ENCODE results near the gene INSRR. TPM values are rescaled to one million over a fixed set of nuclear protein-coding genes. Genes with fewer than 3 reads are reported as not detected.

Gene INSRR
- total RNA-seq, 1 experiment from 2014 or later: not detected

DNA sequence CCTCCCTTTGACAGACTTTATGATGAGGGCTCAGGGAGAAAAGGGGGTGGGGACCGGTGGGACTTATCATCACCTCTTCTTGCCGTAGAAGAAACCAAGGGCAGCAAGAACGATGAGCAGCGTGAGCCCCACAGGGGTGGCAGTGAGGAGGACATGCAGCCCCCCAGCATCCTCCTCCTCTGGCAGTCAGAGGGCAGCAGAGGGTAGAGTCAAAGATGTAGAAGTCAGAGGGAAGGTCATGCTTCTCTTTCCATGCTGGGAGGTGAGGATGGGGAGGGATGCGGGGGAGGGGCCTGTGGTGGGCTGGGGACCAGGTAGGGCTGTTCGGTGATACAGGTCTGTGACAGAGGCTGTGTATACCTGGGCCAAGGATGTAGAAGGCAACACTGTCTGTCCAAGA lies 14.8 kb downstream of the INSRR start:
- H3K4me3 ChIP-seq: no peak overlapping the region
- no peak for DNase-seq
- H3K36me3 ChIP-seq: no peaks in the 10 kb centered on the region
- no peak overlapping the region for H3K27ac ChIP-seq
- 0 out of 2 replicates have a peak, but pooled peaks cover 3% of the 10 kb centered on the region for H3K4me1 ChIP-seq
- no peaks in the 10 kb centered on the region; the same call in 1 of the 2 replicates for H3K27me3 ChIP-seq
- no peaks in the 10 kb centered on the region for H3K9me3 ChIP-seq (replicated peaks)

GRCh38 chr1:156842618-156843300 lies 16.2 kb downstream of the INSRR start:
- no peaks in the 10 kb centered on the region for H3K9me3 ChIP-seq (replicated peaks)

GRCh38 chr1:156841295-156841855 lies 17.5 kb downstream of the INSRR start:
- Histone ChIP-seq H3K36me3 (no peaks in the 10 kb centered on the region), H3K27ac (no peak overlapping the region), H3K4me1 (no peaks in the 10 kb centered on the region), H3K9me3 (replicated peaks) (no peaks in the 10 kb centered on the region), H3K27me3 (no peaks in the 10 kb centered on the region; the same call in 1 of the 2 replicates), H3K4me3 (no peak overlapping the region)
- DNase-seq: no peak

More at GRCh38 chr1:156842618-156843300, 16.2 kb downstream of the INSRR start:
- no peaks in the 10 kb centered on the region for H3K4me1 ChIP-seq
- DNase-seq: no peak
- no peaks in the 10 kb centered on the region; the same call in 1 of the 2 replicates for H3K27me3 ChIP-seq
- H3K4me3 ChIP-seq: no peak overlapping the region
- H3K27ac ChIP-seq: no peak overlapping the region
- no peaks in the 10 kb centered on the region for H3K36me3 ChIP-seq

- H3K4me3 ChIP-seq: no peak overlapping the region
- H3K27me3 ChIP-seq: no peaks in the 10 kb centered on the region; the same call in 1 of the 2 replicates
- H3K4me1 ChIP-seq: no peaks in the 10 kb centered on the region
- H3K9me3 ChIP-seq (replicated peaks): no peaks in the 10 kb centered on the region
- no peaks in the 10 kb centered on the region for H3K36me3 ChIP-seq
- DNase-seq: no peak
- no peak overlapping the region for H3K27ac ChIP-seq
These were observed 18.0 kb downstream of the INSRR start for GRCh38 chr1:156840898-156841279.

DNA sequence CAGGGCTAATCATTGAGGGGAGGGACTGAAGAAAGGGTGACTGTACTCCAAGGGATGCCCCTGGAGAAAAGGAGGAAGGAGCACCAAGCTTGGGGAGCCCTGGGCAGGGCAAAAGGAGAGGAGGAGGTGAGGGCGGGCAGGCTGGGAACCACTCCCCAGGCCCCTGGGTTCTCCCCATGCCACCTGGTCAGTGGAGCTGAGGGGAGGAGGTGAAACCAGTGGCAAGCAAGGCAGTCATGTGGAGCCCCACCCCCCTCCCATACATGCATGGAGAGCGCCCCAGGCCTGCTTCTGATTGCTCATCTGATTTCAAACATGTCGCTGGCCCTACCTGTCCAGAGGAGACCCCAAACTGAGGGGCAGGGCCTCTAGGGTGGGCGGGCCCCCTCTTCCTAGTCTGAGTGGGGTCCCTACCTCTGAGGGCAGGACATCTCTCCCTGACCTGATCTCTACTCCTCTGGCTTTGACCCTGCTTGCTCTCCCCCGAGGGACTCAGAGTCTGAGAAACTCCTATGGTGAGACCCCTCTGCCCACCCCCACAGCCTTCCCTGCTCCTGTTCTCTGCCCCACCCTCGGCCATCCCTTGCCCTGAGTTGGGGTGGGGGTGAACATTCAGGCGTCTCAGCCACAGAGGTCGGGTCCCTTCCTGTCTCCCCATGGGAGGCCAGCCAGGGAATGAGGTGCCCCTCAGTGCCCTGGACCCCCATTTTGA lies 18.6 kb downstream of the INSRR start:
- Histone ChIP-seq H3K27me3 (no peaks in the 10 kb centered on the region; the same call in 1 of the 2 replicates), H3K36me3 (no peaks in the 10 kb centered on the region), H3K4me1 (no peaks in the 10 kb centered on the region), H3K9me3 (replicated peaks) (no peaks in the 10 kb centered on the region), H3K27ac (no peak overlapping the region), H3K4me3 (no peak overlapping the region)
- no peak for DNase-seq

DNA sequence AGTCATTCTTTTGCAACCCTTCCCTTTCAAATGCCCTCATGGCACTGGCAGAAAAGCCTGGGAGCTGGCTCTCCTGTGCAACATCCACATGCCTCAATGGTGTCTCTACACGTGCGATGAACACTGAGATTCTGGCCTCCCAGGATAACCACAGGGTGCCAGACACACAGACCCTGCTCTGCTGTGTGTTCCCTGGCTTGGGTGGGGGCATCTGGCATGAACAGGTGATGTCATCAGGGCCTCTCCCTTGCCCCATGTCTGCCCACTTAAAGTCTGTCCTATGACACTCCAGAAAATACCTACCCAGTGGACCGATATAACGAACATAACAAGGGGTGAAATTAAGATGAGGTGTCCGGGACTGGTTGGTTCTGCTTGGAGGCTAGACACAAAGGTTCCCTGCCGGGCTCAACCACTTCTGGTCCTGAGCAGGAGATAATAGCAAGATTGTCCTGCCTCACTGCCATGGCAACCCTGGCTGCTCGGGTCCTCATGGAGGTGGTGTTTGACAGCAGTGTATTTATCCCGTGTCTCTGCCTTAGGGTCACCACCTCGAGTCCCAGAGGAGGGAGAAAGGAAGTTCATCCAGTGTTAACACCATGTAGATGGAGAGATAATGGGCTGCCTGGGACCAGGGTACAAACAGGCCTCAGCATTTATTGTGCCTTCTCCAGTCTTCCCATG lies 19.3 kb downstream of the INSRR start:
- Histone ChIP-seq H3K4me1 (no peaks in the 10 kb centered on the region), H3K4me3 (no peak overlapping the region), H3K27ac (no peak overlapping the region), H3K27me3 (no peaks in the 10 kb centered on the region; the same call in 1 of the 2 replicates), H3K9me3 (replicated peaks) (no peaks in the 10 kb centered on the region), H3K36me3 (no peaks in the 10 kb centered on the region)
- DNase-seq: no peak

DNA sequence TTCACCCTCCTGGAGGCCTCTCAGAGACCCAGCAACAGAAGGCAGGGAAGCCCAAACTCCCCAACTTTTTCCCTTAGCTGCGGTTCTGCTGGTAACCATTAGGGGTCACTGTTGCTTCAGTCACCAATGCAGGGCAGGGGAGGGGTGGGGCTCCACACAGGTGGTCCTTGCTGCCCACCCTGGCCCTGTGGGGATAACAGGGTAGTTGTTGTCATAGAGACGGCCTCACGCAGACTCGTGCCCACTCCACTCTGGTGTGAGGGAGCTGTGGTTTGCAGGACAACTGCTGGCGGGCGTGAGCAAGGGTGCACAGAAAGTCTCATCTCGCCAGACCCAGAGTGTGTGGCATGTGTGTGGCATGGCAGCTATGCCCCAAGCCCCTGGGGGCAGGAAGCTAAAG lies 19.9 kb downstream of the INSRR start:
- Histone ChIP-seq H3K4me3 (no peak overlapping the region), H3K9me3 (replicated peaks) (no peaks in the 10 kb centered on the region), H3K27ac (no peak overlapping the region), H3K4me1 (no peaks in the 10 kb centered on the region), H3K36me3 (no peaks in the 10 kb centered on the region), H3K27me3 (no peaks in the 10 kb centered on the region; the same call in 1 of the 2 replicates)
- peak; percentile 31 to 64 for DNase-seq

- Histone ChIP-seq H3K4me1 (no peaks in the 10 kb centered on the region), H3K36me3 (no peaks in the 10 kb centered on the region), H3K4me3 (no peak overlapping the region), H3K27me3 (peaks cover 4% of the 10 kb centered on the region; the same call in 1 of the 2 replicates), H3K27ac (no peak overlapping the region), H3K9me3 (replicated peaks) (no peaks in the 10 kb centered on the region)
- DNase-seq: no peak
These were observed 22.0 kb downstream of the INSRR start for GRCh38 chr1:156836892-156837291.

DNA sequence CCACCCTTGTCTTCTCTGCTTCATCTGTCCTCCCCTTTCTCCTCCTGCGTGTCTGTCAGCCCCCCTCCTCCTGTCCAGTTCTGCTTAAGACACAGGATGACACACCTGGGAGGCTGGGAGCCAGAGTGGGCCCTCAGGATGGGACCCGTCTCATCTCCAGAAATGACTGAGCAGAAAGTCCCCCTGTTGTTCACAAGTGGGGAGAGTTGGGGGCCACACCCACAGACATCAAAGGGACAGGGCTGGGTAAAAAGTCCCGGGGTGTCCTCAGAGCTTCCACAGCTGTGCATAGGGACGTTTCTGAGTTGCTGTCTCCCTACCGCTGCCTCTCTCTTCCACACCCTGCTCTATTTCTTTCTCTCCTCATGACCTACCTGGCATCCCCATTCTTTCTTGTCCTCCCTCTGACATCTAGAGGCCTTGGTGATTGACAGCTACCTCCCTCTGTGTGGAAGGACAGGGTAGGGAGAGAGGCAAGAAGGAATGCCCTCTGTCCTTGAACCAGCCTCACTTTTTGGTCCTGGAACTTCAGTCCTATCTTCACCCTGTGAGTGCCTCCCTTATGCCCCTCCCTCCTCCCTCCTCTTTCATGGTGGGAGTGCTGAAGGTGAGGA lies 22.8 kb downstream of the INSRR start:
- DNase-seq: no peak
- no peaks in the 10 kb centered on the region for H3K9me3 ChIP-seq (replicated peaks)
- no peaks in the 10 kb centered on the region for H3K4me1 ChIP-seq
- H3K27me3 ChIP-seq: peaks cover 4% of the 10 kb centered on the region; the same call in 1 of the 2 replicates
- H3K4me3 ChIP-seq: no peak overlapping the region
- H3K36me3 ChIP-seq: no peaks in the 10 kb centered on the region
- H3K27ac ChIP-seq: no peak overlapping the region

DNA sequence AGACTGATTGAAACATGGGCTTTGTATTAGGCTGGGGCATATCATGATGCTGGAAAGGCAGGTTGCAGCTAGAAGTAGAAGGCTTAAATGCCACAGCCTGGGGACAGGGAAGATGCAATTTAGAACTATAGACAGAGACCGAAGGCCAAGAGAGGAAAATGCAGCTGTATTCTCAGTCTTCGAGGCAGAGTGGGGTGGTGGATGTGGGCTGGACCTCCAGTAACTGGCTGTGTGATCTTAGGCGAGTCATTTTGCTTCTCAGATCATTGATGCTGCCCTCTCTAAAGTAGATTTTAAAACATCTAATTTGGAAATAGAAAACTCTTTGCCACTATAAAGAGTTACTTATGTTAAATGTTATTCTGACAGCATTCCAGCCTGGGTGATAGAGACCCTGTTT lies 24.6 kb downstream of the INSRR start:
- no peak overlapping the region for H3K27ac ChIP-seq
- H3K36me3 ChIP-seq: no peaks in the 10 kb centered on the region
- H3K27me3 ChIP-seq: peaks cover 4% of the 10 kb centered on the region; the same call in 1 of the 2 replicates
- H3K4me3 ChIP-seq: no peak overlapping the region
- no peaks in the 10 kb centered on the region for H3K9me3 ChIP-seq (replicated peaks)
- DNase-seq: no peak
- H3K4me1 ChIP-seq: no peaks in the 10 kb centered on the region

DNA sequence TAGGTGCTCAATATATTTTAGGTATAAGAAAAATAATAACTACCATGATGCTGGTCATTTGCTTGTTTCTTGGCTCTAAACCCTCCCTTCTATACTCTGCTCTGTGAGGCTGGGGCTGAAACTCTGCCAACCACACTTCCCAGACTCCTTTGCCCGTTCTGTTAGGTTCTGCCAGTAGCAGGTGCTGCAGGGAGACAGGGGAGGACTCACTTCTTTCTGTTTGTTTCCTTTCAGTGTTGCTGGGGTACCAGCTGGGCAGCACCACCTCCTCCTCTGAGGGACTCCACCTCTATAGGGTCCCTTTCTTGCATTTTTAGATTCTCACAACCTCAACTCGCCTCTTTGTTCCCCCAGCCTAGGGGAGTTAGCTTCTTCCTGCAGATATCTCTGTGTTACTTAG lies 25.3 kb downstream of the INSRR start:
- DNase-seq: no peak
- no peak overlapping the region for H3K4me3 ChIP-seq
- no peaks in the 10 kb centered on the region for H3K9me3 ChIP-seq (replicated peaks)
- H3K4me1 ChIP-seq: no peaks in the 10 kb centered on the region
- no peak overlapping the region for H3K27ac ChIP-seq
- no peaks in the 10 kb centered on the region for H3K36me3 ChIP-seq
- H3K27me3 ChIP-seq: peaks cover 7% of the 10 kb centered on the region

GRCh38 chr1:156832434-156832833 lies 26.5 kb downstream of the INSRR start:
- no peak overlapping the region for H3K4me3 ChIP-seq
- no peaks in the 10 kb centered on the region for H3K36me3 ChIP-seq
- no peak overlapping the region for H3K27ac ChIP-seq
- H3K4me1 ChIP-seq: no peaks in the 10 kb centered on the region
- peaks cover 11% of the 10 kb centered on the region for H3K27me3 ChIP-seq
- H3K9me3 ChIP-seq (replicated peaks): no peaks in the 10 kb centered on the region
- no peak for DNase-seq

DNA sequence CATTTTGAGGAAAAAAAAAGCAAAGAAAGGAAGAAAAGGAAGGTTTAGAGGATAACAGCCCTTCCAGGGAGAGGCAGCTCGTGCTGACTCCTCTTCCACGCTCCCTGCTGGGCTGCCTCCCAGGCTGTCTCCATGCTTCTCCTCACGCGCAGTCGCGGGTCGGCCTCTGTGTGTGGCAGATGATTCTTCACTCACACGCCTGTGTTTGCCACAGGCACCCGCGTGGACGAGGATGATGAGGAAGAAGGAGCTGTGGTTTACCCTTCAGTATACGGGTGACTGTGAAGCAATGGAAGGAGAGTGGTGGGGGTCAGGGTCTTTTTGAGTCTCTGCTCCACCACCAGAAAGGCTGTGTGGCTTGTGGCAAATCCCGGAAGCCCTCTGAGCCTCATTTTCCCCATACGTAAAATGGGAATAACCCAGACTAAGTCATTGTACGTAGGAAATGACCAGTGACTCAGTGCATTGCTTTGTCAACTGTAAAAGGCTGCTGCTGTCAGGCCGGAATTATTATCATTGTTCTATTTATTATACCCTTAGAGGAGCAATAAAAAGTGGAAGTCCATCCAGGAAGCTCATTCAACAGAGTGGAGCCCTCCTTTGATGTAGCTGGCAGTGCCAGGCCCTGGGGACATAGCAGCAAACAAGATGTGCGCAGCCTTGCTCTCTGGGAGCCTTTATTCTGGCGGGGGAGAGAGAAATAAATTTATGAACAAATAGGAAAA lies 30.4 kb downstream of the INSRR start:
- no peak overlapping the region for H3K4me3 ChIP-seq
- peaks cover 11% of the 10 kb centered on the region for H3K27me3 ChIP-seq
- no peak overlapping the region for H3K27ac ChIP-seq
- H3K36me3 ChIP-seq: no peaks in the 10 kb centered on the region
- no peaks in the 10 kb centered on the region for H3K4me1 ChIP-seq
- H3K9me3 ChIP-seq (replicated peaks): no peaks in the 10 kb centered on the region
- DNase-seq: no peak

- H3K4me3 ChIP-seq: no peak overlapping the region
- peaks cover 7% of the 10 kb centered on the region for H3K27me3 ChIP-seq
- no peaks in the 10 kb centered on the region for H3K36me3 ChIP-seq
- no peaks in the 10 kb centered on the region for H3K9me3 ChIP-seq (replicated peaks)
- DNase-seq: no peak
- no peak overlapping the region for H3K27ac ChIP-seq
- H3K4me1 ChIP-seq: no peaks in the 10 kb centered on the region
These were observed 32.3 kb downstream of the INSRR start for GRCh38 chr1:156826630-156827029.

Measured in SJCRH30 (cell line).